Measurements from ENCODE around the gene ACTL9.

The ACTL9 gene

DNA sequence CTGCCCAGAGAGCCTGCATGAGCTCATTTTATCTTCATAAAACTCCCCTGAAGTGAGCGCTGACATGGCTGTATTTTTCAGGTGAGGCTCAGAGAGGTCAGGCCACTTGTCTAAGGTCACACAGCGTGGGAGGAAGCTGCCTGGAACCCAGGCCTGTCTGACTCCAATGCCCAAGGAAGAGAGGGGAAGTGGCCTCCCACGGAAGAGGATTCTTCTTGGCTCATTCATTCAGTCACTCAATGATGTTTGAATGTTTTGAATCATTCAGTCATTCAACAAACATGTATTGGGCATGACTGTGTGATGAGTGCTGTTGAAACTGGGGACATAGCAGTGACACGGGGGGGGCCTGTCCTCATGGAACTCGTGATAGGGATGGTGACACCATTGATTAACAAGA lies 12.0 kb downstream of the ACTL9 start:
- H3K4me3 ChIP-seq (ENCODE audit: low read depth, low read length), result no peak overlapping the region

GRCh38 chr19:8684001-8684902 lies 14.3 kb downstream of the ACTL9 start:
- no peak overlapping the region for H3K4me3 ChIP-seq (ENCODE audit: low read depth, low read length)

- H3K4me3 ChIP-seq (ENCODE audit: low read depth, low read length), result no peak overlapping the region
Measured at GRCh38 chr19:8682931-8683330, 15.7 kb downstream of the ACTL9 start.

DNA sequence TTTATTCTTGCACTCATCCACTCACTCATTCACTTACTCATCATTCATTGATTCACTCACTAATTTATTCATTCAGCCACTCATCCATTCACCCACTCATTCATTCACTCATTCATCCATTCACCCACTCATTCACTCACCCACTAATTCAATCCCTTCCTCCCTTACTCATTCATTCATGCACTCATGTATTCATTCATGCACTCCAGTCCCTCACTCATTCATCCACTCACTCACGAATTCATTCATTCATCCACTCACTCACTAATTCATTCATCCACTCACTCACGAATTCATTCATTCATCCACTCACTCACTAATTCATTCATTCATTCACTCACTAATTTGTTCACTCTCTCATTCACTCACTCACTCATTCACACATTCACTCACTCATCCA lies 16.1 kb downstream of the ACTL9 start:
- no peak overlapping the region for H3K4me3 ChIP-seq (ENCODE audit: low read depth, low read length)

- H3K4me3 ChIP-seq (ENCODE audit: low read depth, low read length), result no peak overlapping the region
Measured at GRCh38 chr19:8681345-8682029, 17.1 kb downstream of the ACTL9 start.

- H3K4me3 ChIP-seq (ENCODE audit: low read depth, low read length), result no peak overlapping the region
Measured at GRCh38 chr19:8680676-8681344, 17.8 kb downstream of the ACTL9 start.

- no peak overlapping the region for H3K4me3 ChIP-seq (ENCODE audit: low read depth, low read length)
Measured at GRCh38 chr19:8678244-8678807, 20.3 kb downstream of the ACTL9 start.

- H3K4me3 ChIP-seq (ENCODE audit: low read depth, low read length), result no peak overlapping the region
Measured at GRCh38 chr19:8675066-8675465, 23.5 kb downstream of the ACTL9 start.

GRCh38 chr19:8673276-8673891 lies 25.2 kb downstream of the ACTL9 start:
- no peak overlapping the region for H3K4me3 ChIP-seq (ENCODE audit: low read depth, low read length)

- H3K4me3 ChIP-seq (ENCODE audit: low read depth, low read length), result no peak overlapping the region
Measured at GRCh38 chr19:8666814-8667405, 31.7 kb downstream of the ACTL9 start.

DNA sequence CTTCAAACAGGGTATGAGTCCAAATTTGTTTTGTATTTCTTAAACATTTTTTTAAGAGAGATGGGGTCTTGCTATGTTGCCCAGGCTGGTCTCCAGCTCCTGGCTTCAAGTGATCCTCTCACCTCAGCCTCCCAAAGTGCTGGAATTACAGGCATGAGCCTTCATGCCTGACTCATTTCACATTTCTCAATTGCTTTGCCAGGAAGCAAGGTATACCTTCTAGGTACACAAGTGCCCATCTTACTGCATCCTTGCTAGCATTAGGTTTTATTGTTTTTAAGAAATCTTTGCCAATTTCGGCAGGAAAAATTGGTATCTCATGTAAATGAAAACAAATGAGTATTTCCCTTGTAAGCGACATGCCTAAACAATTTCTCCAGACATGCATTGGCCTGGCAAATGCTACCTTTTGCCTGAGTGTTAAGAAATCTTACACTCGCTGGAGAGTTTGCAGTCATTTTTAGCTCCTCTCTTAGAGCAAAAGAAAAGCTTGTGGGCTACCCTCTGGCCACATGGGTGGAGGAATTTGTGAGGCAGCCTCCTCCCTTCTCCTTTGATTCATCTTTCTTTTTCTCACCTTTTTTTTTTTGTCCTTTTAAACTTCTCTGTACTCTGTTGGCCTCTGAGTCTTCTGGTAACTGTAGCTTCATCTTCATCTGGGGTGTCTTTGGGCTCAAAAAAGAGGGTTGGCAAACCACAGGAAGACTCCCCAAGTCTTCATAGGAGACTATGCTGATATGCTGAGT lies 33.0 kb downstream of the ACTL9 start:
- H3K4me3 ChIP-seq (ENCODE audit: low read depth, low read length), result no peak overlapping the region

DNA sequence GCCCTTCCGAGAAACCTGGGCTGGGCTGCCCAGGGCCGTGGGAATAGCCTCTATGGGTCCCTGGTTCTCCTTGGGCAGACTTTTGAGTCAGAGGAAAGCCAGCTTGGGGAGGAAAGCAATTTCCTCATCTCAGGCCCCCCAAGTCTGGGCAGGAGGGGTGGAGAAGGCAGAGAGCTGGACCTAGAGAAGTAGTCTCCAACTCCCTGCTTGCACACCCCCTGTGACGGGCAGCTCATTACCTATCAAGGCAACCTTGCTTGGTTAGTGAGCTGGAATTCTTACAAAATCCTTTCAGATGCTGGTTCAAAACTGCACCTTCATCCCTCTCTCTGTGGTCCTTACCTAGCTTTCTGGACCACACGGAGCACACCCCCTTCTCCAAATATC lies 33.9 kb downstream of the ACTL9 start:
- no peak overlapping the region for H3K4me3 ChIP-seq (ENCODE audit: low read depth, low read length)

GRCh38 chr19:8663920-8664670 lies 34.5 kb downstream of the ACTL9 start:
- H3K4me3 ChIP-seq (ENCODE audit: low read depth, low read length), result no peak overlapping the region

GRCh38 chr19:8662263-8662662 lies 36.3 kb downstream of the ACTL9 start:
- H3K4me3 ChIP-seq (ENCODE audit: low read depth, low read length), result no peak overlapping the region

DNA sequence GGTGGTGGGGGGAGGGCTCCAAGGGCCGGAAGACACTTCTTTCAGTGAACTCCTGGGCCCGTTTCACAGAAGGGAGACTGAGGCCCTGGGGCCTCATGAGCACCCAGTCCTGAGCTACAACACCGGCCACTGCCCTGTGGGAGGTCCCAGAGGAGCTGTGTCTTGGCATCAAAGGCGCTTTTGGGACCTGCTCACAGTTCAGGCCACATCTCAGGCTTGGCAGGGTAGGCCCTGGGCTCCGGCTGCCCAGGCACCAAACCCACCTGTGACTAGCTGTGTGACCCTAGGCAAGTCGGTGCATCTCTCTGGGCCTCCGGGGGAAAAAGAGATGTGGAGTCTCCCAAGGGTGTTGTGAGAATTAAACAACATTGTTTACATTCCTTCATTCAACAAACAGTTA lies 38.7 kb downstream of the ACTL9 start:
- H3K4me3 ChIP-seq (ENCODE audit: low read depth, low read length), result no peak overlapping the region

GRCh38 chr19:8657869-8658268 lies 40.7 kb downstream of the ACTL9 start:
- no peak overlapping the region for H3K4me3 ChIP-seq (ENCODE audit: low read depth, low read length)

DNA sequence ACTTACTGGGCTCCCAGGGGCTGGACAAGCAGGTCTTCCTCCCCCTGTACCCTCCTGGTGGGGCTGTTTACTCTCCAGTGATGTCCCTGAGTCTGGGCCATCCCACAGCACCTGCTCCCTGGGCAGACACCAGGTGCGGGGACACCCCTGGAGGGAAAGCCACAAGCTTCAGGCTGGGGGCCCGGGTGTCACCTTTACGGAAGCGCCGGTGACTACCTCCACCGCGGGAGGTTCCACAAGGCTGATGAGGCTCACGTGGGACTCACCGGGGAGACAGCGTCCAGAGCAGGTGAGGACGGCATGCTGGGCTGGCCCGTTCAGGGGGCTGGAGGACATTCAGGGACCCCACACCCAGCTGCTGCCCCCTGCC lies 43.3 kb downstream of the ACTL9 start:
- H3K4me3 ChIP-seq (ENCODE audit: low read depth, low read length), result no peak overlapping the region

GRCh38 chr19:8654591-8655339 lies 43.8 kb downstream of the ACTL9 start:
- no peak overlapping the region for H3K4me3 ChIP-seq (ENCODE audit: low read depth, low read length)

- no peak overlapping the region for H3K4me3 ChIP-seq (ENCODE audit: low read depth, low read length)
Measured at GRCh38 chr19:8648240-8648639, 50.4 kb downstream of the ACTL9 start.

All from iPS-11a (cell line).